ENCODE measurements around the gene BLID.

The BLID gene

DNA sequence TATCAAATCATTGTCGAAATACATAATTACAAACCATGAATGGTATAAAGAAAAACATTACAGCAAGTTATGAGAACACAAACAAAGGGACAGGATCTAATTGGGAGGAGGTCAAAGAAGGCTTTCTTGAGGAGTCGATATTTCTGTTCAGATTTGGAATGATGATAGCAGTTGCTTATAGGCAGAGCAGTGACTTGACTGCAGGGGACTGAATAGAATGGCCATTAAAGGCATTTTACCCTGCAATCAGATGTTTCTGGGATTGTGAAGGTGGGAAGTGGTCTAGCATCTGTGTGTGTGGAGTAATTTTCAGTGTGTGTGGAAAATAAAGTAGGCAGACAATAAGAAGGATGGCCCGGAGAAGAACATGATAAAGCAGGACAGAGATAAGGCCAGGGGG lies 41.0 kb downstream of the BLID start:
- DNase-seq = no peak

GRCh38 chr11:122074022-122074421 lies 42.0 kb downstream of the BLID start:
- no peak for DNase-seq

DNA sequence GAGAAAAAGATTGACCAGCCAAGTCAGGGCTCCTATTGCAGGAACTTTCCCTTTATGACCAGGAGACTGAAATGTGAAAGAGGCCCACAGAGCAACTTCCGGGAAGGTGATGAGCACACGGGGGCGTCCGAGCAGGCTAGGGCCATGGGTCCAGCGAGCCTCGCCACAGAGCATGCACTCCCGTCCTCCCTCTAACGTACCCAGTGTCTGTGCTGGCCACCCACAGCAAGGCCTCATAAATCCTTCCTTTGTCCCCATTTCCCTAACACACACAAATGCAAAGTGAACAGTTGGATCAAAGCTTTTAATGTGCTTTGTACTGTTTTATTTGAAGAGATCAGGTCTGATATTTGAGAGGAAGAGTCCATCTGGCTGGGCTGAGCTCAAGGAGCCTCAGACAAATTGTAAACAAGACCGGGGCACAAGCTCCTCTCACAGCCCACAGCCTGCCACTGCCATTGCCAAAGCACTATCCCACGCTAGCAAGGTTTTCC lies 44.3 kb downstream of the BLID start:
- DNase-seq = no peak

DNA sequence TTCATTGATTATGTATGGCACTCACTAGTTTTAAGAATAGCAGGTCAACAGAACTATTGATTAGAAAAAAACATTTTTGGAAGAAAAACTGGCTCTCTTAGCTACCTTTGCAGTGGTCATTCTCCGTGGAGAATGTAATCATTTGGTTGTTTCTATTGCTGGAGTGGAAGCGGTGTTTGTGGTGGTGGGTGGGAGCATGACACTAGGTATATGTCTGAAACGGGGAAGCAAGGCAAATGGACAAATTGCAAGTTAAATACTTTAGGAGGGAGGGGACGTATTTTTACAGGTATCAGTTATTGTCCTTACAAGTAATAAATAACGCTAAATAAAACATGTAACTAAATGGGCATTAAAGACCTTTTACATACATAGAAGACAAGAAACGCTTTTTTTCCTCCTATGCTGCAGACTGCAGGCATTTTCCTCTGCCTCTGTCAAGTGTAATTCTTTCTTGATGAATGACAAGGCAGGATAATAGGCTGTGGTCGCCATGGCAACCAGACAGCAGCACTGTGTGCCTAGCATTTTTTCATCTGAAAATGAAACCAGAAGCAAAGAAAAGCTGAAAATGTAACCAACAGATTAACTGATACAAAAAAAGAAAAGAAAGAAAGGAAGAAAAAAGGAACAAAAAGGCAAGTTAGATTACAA lies 46.2 kb downstream of the BLID start:
- no peak for DNase-seq

DNA sequence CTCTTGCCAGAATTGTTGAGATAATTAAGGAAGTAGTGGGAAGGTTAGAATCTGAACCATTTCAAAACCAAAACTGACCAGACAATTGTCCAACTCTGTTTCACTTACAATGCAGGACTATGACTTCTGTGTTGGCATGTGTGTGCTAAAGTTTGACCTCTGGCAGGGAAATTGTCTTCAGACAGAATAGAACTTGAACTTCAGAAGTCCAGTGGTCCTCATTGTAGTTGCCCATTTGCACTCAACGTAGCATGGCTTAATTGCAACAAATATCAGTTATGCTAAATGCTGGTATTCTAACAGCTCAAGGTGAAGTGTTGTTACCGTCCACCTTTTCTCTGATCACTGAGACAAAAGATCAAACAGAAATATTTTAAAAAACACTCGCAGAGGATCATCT lies 47.2 kb downstream of the BLID start:
- DNase-seq = no peak

- no peak for DNase-seq
These were observed 47.9 kb downstream of the BLID start for GRCh38 chr11:122068141-122068540.

Measured in NCI-H1048 (cell line).